OCI-M2 (cell line): ENCODE data around the gene TRIB2.

Source experiments
- DNase-seq: peaks from one replicate; lab custom pipeline; 2025; ENCODE audit not compliant: unreplicated experiment; lab: John Stamatoyannopoulos, UW

The TRIB2 gene

DNA sequence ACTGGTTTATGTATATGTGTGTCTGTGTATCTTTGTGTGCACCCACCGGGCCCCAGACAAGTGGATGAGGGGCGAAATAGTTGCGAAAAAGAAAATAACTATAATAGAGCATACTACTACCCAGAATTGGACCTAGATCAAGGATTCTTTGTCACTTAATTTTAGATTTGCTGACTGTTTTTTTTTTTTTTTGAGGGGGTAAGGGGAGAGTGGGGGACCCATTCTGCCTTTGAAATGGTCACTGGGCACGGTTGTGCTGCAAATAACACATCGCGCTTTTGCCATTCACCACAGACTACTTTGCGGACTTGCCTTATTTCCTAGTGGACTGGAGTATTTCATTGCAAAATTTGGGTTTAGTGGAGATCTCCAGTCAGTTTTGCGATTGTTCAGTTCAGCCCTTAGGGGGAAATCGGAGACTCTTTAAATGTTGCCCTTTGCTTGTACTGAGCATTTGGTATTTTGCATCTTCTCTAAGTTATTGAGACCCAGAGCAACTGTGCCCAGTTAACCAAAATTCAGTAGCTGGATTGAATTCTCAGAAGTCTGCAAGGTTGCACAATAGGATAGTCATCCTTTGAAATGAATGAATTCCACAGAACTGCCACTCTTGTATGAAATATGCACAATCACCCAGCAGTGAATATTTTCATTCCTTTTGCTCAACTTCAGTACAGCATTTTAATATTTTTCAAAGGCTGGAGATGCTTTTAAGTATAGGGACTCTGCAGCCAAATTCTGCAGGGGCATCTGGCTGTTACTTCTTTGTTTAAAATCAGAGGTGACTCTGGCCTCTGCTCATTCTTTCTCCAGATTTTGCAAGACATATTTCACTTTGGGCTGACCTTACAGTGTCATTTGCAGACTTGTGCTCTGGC, 2.9 kb downstream of the TRIB2 start:
- DNase-seq = no peak

DNA sequence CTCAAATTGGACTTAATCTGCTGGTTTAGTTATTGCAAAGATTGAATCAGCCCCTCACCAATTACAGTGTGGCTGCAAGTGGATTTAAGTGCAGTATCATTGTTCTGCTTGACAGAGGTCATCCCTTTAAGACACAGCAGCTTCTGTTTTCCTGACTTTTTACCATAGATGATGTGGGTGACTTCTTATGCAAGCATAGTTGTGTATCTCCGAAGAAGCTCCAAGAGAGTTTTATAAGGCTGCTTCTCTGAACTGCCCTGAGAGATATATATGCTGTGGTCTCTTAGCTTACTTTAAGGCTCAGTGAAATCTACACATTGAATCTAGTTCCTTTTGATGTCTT, 3.5 kb downstream of the TRIB2 start:
- DNase-seq = no peak

DNA sequence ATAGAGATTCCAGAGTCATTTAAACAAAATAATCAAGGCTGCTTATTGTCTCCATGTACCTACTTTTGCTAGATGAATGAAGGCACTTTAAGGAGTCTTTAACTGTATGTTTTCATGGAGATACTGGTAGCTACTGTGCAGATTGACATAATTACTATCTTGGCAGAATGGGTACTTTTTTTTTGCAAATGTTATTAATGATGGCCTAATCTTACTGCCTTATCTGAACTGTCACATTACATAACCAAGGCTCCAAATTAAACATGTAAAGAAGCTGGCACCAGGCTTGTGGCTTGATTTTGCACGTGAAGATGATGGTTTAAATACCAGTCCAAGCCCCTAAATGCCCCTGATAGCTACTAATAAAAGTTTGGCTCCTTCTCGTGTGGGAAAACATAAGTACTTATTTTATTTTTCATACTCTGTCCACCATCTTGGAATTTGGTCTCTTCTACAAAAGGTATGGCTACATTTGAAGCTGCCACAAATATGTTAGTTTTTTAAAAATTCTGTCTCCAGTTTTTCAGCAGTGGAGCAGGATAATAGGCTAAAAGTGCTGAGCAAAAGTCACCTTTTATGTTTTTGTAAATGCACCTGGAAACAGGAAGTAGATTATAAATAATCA, 4.1 kb downstream of the TRIB2 start:
- no peak for DNase-seq

DNA sequence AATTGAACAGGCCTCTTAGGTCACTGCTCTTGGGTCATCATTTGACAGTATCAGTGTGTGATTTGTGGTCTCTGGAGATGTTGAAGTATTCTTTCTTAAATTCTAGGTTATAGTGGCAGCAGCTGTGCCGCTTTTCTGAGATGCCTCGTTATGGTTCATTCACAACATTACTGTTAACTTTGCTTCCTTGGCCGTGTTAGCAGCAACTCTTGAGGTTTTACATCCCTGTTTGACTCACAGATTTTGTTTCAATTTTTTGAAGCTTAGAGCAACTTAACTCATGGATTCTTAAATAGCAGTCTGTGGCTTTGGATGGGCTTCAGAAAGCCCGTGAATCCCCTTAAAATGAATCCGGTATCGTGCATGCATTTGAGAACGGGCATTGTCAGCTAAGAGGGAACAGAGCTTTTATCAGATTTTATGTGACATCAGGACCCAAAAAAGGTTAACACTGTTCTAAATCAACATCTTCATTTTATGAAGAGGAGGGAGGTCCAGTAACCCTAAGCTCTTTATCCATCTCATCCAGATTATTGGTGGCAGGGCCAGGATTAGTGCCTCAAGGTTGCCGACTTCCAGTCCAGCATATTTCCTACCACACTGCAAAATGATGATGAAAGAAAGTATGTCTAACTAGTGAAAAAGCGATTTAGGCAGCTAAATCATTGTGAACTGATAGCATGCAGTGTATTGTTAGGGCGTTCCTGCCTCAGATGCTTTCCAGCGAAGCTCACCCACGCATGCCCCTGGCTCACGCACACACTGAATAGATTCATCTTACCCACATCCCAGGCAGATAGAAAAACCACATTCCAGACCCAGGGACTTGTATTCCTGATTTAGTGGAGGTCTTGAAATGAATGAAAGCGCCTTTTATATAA, 5.1 kb downstream of the TRIB2 start:
- DNase-seq = no peak

DNA sequence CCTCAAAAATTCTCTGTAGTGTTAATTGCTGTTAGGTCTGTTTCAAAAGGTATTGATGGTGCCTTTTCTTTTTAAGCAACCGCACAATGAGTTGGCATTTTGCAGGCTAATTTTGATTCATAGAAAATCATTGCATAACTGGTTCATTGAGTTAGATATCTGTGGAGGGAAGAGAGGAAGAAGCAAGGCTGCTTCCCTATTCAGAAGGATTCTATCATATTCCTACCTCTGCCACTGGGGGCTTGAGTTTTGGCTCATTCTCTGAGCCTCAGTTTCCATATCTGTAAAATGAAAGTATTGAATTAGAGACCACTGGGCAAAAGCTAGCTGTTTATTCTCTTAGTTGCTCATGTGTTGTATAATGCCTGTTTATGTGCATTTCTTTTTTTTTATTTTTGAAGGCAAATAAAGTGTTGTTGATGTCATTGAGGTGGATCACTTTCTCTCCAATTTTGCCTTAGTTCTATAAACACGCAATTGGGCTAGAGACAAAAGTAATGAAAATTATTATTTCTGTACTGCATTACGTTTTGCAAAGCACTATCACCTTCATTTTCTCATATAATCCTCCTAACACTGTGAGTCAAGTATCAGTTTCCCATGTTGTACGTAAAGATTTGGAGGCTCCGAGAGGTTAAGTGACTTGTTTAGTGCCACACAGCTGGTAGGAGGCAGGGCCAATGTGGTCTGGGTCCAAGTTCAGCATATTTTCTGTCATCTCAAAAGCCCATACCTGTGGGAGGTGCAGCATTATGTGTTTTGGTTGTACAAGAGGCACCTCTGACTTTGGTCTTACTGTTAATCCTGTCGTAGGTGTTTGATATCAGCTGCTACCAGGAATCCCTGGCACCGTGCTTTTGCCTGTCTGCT, 5.9 kb downstream of the TRIB2 start:
- no peak for DNase-seq

DNA sequence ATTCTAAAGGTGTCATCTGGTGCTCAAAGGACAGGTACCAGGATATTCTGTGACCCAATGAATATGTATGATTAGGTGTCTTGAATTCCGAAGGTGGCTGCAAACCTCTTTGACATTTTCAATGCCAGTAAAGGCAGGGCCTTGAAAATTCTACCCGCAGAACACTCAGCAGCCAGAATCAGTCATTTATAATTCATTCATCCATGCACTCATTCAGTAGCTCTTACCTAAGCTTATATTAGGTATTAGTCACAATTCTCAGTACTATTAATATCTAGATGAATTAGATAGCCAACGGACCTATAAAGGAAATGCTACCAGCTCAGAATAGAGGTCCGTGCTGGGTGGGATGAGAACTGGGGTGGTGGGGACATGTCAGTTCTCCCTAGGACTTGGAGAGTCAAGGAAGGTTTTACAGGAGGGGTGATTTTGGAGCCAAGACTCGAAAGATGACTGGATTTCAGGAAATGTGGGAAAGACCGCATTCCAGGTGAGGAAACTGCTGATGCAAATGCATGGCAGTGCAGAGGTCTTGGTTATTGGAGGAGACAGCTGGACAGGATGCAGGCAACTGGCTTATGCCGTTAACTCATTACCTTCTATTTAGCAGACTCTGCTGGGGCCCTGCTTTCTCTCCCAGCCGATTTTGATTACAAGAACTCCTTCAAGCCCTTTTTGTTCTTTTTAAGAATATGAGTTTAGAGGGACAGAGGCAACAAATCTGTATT, 7.2 kb downstream of the TRIB2 start:
- no peak for DNase-seq

DNA sequence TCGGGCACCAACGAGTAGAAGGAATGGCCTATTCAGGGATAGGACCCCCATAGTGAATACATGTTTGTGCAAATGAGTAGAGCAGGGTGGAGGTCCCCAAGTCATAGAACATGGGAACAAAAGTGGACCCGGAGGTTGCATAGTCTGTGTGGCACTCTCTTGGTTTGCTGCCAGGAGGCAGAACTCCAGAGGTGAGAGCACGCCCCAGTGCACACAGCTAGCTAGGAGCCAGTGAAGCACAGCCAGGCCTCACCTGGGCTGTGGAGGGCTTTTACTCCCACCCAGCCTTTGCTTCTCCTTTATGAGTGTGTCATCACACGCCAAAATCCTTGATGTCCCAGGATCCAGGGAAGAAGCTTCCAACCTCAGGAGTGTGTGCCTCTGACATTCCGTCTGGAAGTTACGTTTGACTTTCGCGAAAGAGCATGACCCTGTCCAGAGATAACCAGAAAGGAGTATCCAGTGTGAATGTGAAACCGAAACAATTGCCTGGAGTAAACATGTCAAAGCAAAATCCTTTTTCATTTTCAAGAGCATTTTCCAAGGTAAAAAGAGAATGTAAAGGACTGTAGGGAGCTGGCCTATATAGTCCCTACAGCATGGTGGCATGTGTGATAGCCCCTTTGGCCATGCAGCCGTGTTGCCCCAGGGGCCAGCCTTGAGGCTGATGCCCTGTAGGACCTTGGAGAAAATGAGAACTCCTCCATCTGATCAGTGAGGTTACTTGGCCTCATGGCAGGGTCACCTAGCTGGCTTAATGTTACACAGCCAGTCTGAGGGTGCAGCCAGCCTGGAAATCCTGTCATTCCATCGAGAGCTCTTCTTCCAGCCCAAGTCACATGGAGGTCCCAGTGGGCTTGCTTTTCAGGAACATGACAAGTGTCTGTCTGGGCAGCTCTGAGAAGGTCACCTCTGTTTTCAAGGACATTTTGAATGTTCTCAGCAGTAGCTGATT, 8.8 kb downstream of the TRIB2 start:
- DNase-seq = no peak

DNA sequence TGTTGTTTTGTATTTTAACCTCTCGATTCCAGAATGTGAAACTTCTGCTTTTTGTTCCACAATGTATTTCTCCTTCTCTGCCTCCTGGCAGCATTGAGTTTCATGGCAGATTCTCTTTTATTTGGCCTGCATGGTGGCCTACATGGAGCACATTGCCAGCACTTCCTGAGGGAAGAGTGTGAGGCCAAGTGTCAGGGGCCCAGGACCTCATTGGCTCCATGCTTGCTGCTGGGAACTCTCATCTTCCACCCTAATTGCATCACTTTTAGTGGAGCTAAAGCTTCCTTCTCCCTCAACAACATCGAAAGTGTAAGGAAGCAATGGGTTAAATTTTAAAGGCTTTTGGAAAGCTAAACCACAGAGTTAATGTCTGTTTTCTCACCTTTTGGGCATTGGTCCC, 9.5 kb downstream of the TRIB2 start:
- DNase-seq = no peak

DNA sequence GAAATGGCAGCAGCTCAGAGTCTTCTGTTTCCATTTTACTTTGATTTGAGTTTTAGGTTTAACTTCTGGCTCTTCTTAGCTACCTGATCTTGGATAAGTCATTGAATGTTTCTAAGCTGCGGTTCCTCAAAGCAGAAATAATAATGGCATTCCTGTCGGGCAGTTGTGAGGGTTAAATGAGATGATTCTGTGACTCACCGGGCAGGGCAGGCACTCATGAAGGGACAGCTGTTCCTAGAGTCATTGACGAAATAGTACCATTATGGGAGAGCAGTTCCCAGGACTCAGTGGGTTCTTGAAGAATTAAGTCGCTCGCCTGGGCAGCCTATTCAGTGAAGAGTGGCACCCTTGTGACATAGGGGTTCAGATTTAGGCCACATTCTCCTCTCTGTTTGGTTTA, 10.3 kb downstream of the TRIB2 start:
- no peak for DNase-seq

DNA sequence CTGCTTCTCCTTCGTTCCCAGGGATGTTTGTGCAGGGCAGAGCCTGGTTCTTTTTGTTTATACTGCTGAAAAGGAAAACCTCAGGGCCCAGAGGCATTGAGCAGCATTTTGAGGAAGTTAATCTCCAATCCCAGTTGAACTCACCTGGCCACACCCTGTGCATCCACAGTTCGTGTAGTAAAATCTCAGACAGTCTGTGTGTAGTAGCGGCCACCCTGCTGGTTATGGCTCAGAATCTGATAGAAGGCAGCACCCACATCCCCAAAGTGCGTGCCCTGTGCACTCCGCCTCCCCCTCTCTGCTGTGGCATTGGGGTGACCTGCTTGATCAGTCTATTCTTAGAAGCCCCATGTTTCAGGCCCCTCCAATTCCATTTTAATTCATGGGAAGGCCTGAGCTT, 10.9 kb downstream of the TRIB2 start:
- no peak for DNase-seq

DNA sequence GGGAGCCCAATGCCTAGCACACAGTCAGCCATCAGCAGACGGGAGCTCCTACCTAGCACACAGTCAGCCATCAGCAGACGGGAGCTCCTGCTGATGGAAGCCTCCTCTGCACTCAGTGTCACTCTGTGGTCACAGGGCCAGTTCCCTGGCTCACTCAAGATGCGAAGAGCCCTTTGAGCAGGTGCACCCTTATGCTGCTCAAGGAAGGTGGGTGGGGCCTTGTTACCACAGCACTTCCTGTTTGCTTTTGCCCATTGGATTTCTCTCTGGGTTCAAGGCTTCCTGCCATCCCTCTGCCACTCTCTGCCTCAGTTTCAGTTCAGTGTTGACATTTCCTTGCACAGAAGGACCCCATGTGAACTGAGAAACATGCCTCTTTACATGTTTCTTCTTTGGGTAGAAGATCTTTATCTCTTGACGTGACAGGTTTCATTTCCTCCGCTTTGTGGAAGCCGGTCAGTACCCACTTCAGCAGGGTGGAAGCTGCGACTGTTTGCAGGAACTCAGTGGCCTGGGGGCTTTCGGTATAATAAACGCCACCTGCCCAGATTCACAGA, 11.6 kb downstream of the TRIB2 start:
- DNase-seq = no peak

DNA sequence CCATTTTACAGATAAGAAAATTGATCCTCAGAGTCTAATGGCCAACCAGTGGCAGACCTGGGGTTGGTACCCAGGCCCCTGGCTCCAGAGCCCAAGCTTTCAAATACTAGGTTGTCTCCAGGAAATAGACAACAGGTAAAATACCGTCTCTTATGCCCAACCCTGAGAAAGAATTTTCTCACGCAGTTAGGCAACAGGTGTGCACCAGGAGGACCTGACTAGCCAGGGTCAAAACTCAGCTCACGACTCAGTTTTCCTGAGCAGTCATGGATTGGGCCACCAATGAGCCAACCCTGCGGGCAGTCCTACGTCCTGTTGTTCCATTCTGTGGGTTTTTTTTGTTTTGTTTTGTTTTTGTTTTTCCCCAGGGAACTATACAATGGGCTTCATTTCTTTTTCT, 13.5 kb downstream of the TRIB2 start:
- no peak for DNase-seq

DNA sequence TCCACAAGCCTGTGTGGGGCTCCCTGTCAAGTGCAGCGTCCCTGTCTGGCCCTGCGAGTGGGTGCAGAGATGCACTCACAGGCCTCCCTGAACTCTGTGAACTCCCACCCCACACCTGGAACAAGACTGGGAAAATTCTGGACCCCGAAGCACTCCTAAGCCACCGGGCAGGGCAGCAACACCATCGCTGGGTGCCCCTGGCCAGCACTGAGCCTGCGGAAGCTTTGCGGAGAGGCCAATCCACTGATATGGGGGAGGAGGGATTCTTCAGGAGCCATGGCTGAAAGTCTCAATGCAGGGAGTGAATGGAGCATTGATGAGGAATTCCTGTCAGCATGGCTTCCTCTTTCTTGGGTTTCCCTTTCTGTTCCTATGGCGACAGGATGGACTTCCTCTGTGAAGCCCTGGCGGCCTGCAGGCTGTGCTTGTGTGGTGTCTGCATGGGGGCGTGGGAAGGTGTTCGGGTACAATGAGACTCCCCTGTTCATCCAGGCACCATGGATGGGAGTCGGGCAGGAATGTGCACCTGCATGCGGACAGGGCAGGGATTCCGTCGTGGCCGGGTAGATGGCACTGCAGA, 15.1 kb downstream of the TRIB2 start:
- no peak for DNase-seq

DNA sequence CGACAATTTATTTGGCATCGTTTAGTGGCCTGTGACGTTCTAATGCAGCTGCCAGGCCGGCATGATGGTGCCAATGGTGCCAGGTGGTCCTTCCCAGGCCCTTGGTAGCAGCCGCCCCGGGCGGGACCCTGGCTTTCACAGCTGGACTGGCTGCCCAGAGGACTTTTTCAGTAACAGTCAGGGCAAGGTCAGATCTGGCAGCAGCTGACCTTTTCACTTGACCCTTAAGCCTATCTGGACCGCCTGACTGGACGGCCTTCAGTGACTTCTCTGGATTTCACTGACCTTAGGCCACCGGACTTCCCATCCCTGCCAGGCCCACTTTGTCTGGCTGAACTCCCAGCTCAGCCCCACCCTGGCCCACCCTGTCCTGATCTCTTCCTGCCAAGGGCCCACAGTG, 15.9 kb downstream of the TRIB2 start:
- DNase-seq = no peak

DNA sequence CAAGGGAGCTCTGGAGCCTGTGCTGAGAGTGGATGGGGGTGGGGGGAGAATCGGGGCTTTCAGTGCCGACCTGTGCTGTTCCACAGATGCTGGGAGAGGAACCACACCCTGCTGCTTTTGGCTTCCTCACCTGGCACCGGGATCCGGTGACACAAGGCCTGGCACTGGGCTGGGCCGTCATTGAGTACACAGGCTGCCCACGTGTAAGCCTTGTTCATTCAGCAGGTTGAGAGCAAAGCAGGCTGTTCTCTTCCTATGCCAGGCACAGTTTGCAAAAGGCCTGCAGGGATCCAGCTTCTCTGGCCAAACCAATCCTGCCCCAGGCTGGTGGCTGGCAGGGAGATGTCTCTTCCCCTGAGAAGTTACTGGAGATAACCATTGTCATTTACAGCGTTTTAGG, 17.1 kb downstream of the TRIB2 start:
- no peak for DNase-seq

DNA sequence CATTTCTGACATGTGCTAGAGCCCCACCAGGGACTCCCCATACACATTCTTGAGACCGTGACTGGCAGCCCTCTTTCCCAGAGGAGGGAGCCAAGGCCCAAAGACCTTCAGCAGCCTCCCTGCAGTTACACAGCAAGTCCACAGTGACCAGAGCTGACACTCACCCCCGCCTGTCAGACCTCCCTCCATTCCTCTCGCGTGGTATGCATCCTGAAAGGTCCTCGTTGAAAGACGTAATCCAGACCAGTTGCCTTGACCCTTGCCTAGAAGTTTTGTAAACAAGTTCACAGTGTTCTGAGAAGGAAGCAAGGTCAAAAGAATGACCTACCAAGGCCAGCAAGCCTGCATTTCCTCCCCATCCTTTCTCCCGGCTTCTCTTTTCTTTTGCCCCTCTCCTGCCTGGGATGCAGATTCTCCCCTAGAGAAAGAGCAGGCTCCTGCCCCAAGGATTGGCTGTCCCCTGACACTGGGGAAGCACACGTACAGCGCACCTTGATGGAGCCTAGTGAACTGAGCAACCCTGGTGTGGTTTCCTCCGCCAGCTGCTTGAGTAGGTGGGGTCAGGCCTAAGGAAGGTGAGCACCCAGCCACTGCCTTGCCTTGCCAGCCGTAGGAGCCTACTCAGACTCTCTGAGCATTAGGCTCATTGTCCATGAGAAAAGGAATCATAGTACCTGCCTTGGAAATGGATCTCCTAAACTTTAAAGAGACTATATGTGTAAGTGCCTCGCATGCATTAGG, 18.3 kb downstream of the TRIB2 start:
- DNase-seq = no peak

DNA sequence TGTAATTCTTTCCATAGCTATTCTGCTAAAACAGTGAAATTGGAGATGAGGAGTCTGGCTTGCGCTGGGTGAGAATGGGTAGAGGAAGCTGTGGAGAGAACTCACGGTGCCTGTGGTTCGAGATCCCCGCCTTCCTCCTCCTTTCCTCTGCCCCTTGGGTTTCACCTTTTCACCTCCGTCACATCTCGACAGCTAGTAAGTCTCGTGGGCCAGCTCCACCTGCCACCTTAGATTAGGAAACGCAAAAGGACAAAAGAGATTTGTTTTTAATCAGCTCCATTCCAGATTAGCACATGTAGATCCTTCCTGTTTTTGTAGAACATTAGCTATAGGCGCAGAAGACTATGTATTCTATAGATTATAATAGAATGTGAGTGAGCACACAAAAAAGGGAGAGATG, 20.6 kb downstream of the TRIB2 start:
- no peak for DNase-seq
